A673 (cell line): ENCODE measurements around the gene VAV3. TPM values are rescaled to one million over a fixed set of nuclear protein-coding genes. Genes with fewer than 3 reads are reported as not detected.

ENCODE experiments used
- BruUV-seq: library from RNA; stranded (reverse); fragments of 400-500 nt; replicated peaks from 2 replicates; lab custom pipeline; 2021; lab: Mats Ljungman, UMichigan
- CTCF ChIA-PET: fragments of 300-600 bp; sonication (Branson Sonifier 250); formaldehyde crosslinking; loops from one replicate; lab custom pipeline; 2022; ENCODE audit warnings: antibody characterized with exemption; lab: Charles Lee
- POLR2A ChIA-PET: fragments of 300-600 bp; sonication (Branson Sonifier 250); formaldehyde crosslinking; loops from one replicate; lab custom pipeline; 2022; ENCODE audit warnings: antibody characterized with exemption; ENCODE audit not compliant: low non-redundant PET; lab: Charles Lee
- DNase-seq: peaks from one replicate; pipeline ENCODE4 v3.0.0-alpha.2; 2015; ENCODE audit warnings: low spot score
- H3K27ac ChIP-seq: fragments of 200-600 bp; sonication (generic); 2 replicates; pipeline ENCODE4 v1.5.1; 2016; ENCODE audit warnings: mixed run types, low read depth, mild to moderate bottlenecking, mixed read lengths, antibody characterized with exemption, low read length; ENCODE audit not compliant: poor library complexity, severe bottlenecking
- H3K27me3 ChIP-seq: fragments of 200-600 bp; sonication (generic); replicated peaks from 2 replicates; pipeline ENCODE4 v1.6.1; 2017; ENCODE audit warnings: mixed run types, low read depth, mild to moderate bottlenecking, mixed read lengths, antibody characterized with exemption, low read length; ENCODE audit not compliant: insufficient read depth, poor library complexity
- H3K36me3 ChIP-seq: fragments of 200-600 bp; sonication (generic); 2 replicates; pipeline ENCODE4 v1.6.1; 2016; ENCODE audit warnings: mixed run types, mild to moderate bottlenecking, mixed read lengths, antibody characterized with exemption, low read length; ENCODE audit not compliant: insufficient read depth, poor library complexity, severe bottlenecking
- H3K4me1 ChIP-seq: fragments of 200-600 bp; sonication (generic); 2 replicates; pipeline ENCODE4 v1.6.1; 2017; ENCODE audit warnings: mixed run types, mild to moderate bottlenecking, mixed read lengths, antibody characterized with exemption, low read length; ENCODE audit not compliant: insufficient read depth, poor library complexity, severe bottlenecking
- H3K4me3 ChIP-seq: fragments of 200-600 bp; sonication (generic); 2 replicates; pipeline ENCODE4 v1.5.1; 2016; ENCODE audit warnings: low read depth, mixed run types, mild to moderate bottlenecking, mixed read lengths, low read length; ENCODE audit not compliant: poor library complexity, severe bottlenecking
- H3K9me3 ChIP-seq: fragments of 200-600 bp; sonication (generic); 2 replicates; pipeline ENCODE4 v1.6.1; 2016; ENCODE audit warnings: mixed run types, low read depth, mild to moderate bottlenecking, mixed read lengths, antibody characterized with exemption, low read length; ENCODE audit not compliant: poor library complexity, severe bottlenecking
- CTCF ChIP-seq: fragments of 300-800, 200-600 bp; sonication (generic); conservative IDR thresholded peaks from 2 replicates; pipeline ENCODE4 v1.5.1; 2017; ENCODE audit warnings: low read depth, mild to moderate bottlenecking, antibody characterized with exemption, low read length, moderate library complexity, mixed read lengths
- EZH2 ChIP-seq: fragments of 200-600 bp; sonication (generic); IDR thresholded peaks from 2 replicates; pipeline ENCODE4 v1.6.1; 2017; ENCODE audit warnings: borderline replicate concordance, low read depth, mild to moderate bottlenecking, mixed read lengths, antibody characterized with exemption, low read length; ENCODE audit not compliant: poor library complexity, severe bottlenecking
- intact Hi-C: fragments of 100-400 bp; cut with micrococcal nuclease; formaldehyde crosslinking; loops from one replicate; pipeline ENCODE4 v1.10.0; 2022; ENCODE audit not compliant: unreplicated experiment
- total RNA-seq: library from RNA; stranded (reverse); gene quantifications from 2 replicates; pipeline ENCODE4 v1.2.3, GENCODE V29; 2021

Gene VAV3
- total RNA-seq, 1 experiment from 2014 or later, result 0.30 TPM

- intact Hi-C loops, result no loop called here
- DNase-seq, result no peak
- ChIA-PET POLR2A (no interaction called here), CTCF (no interaction called here)
- Histone ChIP-seq H3K27ac (no peak overlapping the region), H3K36me3 (no peaks in the 10 kb centered on the region), H3K4me3 (no peak overlapping the region), H3K9me3 (no peaks in the 10 kb centered on the region), H3K4me1 (no peaks in the 10 kb centered on the region), H3K27me3 (no peaks in the 10 kb centered on the region)
- TF ChIP-seq EZH2 (no peak), CTCF (no peak)
- BruUV-seq, result no TSS peak
Measured at GRCh38 chr1:107590900-107591622, 373.9 kb downstream of the VAV3 start.

DNA sequence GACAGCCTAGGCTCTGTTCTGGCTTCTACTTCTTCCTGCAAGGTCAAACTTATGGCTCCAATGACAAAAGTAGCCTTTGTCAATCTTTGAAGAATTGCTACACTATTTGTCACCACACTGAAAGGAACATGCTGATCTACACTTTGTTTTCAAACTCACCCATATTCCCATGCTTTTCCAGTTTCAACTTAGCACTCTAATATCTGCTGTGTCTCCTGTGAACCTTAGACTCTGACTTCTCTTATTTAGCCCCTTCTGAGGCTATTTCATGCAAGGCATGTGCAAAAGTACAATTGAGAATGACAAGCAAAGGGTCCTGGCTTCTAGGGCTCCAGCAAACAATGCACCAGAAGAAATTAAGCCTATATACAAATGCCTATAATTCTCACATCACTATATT lies 374.9 kb downstream of the VAV3 start:
- no TSS peak for BruUV-seq
- intact Hi-C loops, result no loop called here
- H3K9me3 ChIP-seq, result no peaks in the 10 kb centered on the region
- POLR2A ChIA-PET, result no interaction called here
- H3K27ac ChIP-seq, result no peak overlapping the region
- TF ChIP-seq CTCF, result no peak
- no peak for TF ChIP-seq EZH2
- H3K4me3 ChIP-seq, result no peak overlapping the region
- CTCF ChIA-PET, result no interaction called here
- H3K36me3 ChIP-seq, result no peaks in the 10 kb centered on the region
- no peak for DNase-seq
- H3K4me1 ChIP-seq, result no peaks in the 10 kb centered on the region
- no peaks in the 10 kb centered on the region for H3K27me3 ChIP-seq

DNA sequence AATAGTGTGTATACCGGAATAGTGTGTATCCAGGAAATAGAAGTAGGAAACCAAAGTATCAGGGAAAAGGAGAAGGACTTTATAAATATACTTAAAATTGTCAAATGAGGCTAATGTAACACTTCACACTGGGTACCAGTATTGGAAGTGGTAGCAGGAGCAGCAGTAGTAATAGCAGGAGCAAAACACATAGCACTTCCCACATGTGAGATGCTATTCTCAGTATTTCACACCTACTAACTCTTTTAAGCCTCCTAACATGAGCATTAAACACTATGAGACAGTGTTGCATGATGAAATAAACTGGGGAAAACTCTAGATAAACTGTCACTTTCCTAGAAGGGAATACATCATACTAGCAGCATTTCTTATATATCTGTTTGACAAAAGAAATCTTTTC lies 376.7 kb downstream of the VAV3 start:
- no peak overlapping the region for H3K4me3 ChIP-seq
- no TSS peak for BruUV-seq
- H3K27me3 ChIP-seq, result no peaks in the 10 kb centered on the region
- ChIA-PET CTCF (no interaction called here), POLR2A (interaction anchor here (0.6 kb wide), 1 partner anchor 88 kb away, joined by 4 read pairs; no protein-coding TSS in a partner anchor)
- no peaks in the 10 kb centered on the region for H3K4me1 ChIP-seq
- no peak for TF ChIP-seq EZH2
- TF ChIP-seq CTCF, result no peak
- no peaks in the 10 kb centered on the region for H3K36me3 ChIP-seq
- H3K9me3 ChIP-seq, result no peaks in the 10 kb centered on the region
- intact Hi-C loops, result no loop called here
- no peak overlapping the region for H3K27ac ChIP-seq
- DNase-seq, result no peak
